D721Med (cell line): ENCODE data around the gene SCN1A.
A peak's percentile ranks its signal among the peaks of the same experiment; 100 is the strongest.

Source experiments
- DNase-seq: peaks from one replicate; pipeline ENCODE4 v3.0.0; 2011; ENCODE audit warnings: low spot score; ENCODE audit not compliant: insufficient read length
- FAIRE-seq: peaks from 2 replicates; lab custom pipeline; 2011; peaks lifted over from hg19 to GRCh38; lab: Jason Lieb, UNC
- TF ChIP-seq, protein P1 (sequence below): IDR thresholded peaks from 2 replicates; pipeline ENCODE4 v1.5.1; 2012; ENCODE audit warnings: mild to moderate bottlenecking, control low read depth; ENCODE audit not compliant: insufficient read depth; ENCODE audit errors: missing control alignments

SCN1A gene

DNA sequence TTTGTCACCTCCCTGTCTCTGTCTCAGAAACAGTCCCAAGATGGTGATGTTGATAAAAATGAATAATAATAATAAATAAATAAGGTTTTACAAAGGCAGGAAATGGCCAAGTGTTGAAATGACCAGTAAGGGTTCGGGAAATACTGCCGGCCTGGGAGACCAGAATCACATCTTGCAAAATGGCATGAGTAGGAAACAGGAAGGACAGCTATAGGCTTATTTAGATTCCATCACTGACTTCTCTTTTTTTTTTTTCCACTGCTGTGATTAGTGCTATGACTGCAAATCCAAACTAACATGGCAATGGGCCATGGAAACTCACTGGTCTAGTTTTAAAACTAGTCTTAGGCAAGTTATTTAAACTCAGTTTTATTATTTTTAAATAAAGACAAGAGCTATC lies 60.6 kb downstream of the SCN1A start:
- no peak for FAIRE-seq
- TF ChIP-seq, protein P1, sequence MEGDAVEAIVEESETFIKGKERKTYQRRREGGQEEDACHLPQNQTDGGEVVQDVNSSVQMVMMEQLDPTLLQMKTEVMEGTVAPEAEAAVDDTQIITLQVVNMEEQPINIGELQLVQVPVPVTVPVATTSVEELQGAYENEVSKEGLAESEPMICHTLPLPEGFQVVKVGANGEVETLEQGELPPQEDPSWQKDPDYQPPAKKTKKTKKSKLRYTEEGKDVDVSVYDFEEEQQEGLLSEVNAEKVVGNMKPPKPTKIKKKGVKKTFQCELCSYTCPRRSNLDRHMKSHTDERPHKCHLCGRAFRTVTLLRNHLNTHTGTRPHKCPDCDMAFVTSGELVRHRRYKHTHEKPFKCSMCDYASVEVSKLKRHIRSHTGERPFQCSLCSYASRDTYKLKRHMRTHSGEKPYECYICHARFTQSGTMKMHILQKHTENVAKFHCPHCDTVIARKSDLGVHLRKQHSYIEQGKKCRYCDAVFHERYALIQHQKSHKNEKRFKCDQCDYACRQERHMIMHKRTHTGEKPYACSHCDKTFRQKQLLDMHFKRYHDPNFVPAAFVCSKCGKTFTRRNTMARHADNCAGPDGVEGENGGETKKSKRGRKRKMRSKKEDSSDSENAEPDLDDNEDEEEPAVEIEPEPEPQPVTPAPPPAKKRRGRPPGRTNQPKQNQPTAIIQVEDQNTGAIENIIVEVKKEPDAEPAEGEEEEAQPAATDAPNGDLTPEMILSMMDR: no peak
- no peak for DNase-seq

- TF ChIP-seq, protein P1: no peak
- DNase-seq (no peak), FAIRE-seq (no peak)
Observed at GRCh38 chr2:166060191-166060590, 67.6 kb downstream of the SCN1A start.

GRCh38 chr2:166057370-166058164 lies 70.3 kb downstream of the SCN1A start:
- FAIRE-seq (peak; percentile 60), DNase-seq (no peak)
- TF ChIP-seq, protein P1: peak; percentile 68

DNA sequence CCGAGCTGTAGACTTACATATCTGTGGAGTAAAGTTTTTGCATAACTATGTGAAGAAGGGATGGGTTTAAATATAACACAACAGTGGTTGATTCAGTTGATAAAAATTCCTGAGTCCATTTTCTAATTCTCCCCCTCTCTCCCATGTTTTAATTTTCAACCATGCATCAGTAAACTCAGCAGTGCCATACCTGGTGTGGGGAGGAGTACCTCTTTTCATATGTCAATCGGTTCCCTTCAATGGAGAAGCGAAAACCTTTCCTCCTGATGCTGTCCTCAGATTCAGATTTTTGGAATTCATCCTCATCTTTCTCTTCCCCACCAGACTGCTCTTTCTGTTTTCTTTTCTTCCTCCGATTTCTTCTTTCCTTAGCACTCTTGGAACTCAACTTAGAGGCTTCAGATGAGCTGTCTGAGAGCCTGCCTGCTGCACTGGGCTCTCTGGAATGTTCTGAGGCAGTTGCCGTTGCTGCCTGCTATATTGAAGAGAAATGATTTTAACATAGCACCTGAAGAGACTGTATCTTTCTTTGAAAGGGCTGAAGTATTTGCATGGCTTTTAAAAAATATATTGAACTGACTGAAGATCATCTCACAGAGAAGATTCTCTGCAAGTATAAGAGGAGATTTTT lies 82.9 kb downstream of the SCN1A start:
- FAIRE-seq (no peak), DNase-seq (no peak)
- TF ChIP-seq, protein P1: no peak

- FAIRE-seq: no peak
- TF ChIP-seq, protein P1: no peak
- no peak for DNase-seq
Observed at GRCh38 chr2:166042768-166043390, 84.9 kb downstream of the SCN1A start.

- DNase-seq: no peak
- FAIRE-seq: no peak
- TF ChIP-seq, protein P1: no peak
Observed at GRCh38 chr2:166042356-166042755, 85.5 kb downstream of the SCN1A start.
